GM12878 (cell line): ENCODE data around the gene COL2A1. TPM values are rescaled to one million over a fixed set of nuclear protein-coding genes. Genes with fewer than 3 reads are reported as not detected.

ENCODE experiments used
- ATAC-seq: fragments of 200-7000 bp; cut with Tn5 transposase; 3 replicates; pipeline ENCODE4 v1.9.1; 2020; ENCODE audit warnings: mild to moderate bottlenecking, moderate library complexity
- BruUV-seq: library from RNA; stranded (reverse); fragments of 400-500 nt; replicated peaks from 2 replicates; lab custom pipeline; 2021; lab: Mats Ljungman, UMichigan
- CTCF ChIA-PET: fragments of 300-600 bp; sonication (Branson Sonifier 250); formaldehyde crosslinking; extraction: SDS; loops from one replicate; lab custom pipeline; 2021; ENCODE audit warnings: inconsistent platforms; lab: Yijun Ruan, JAX
- POLR2A ChIA-PET: fragments of 350-600 bp; formaldehyde crosslinking; extraction: SDS; loops from one replicate; lab custom pipeline; 2021; ENCODE audit warnings: inconsistent platforms; lab: Charles Lee
- RAD21 ChIA-PET: fragments of 300-600 bp; sonication (Branson Sonifier 250); formaldehyde crosslinking; loops from one replicate; lab custom pipeline; 2023; ENCODE audit warnings: antibody characterized with exemption; ENCODE audit not compliant: unreplicated experiment; lab: Charles Lee
- SMC1A ChIA-PET: fragments of 300-600 bp; sonication (Branson Sonifier 250); formaldehyde crosslinking; loops from one replicate; lab custom pipeline; 2023; ENCODE audit not compliant: unreplicated experiment, uncharacterized antibody; lab: Charles Lee
- DNase-seq: peaks from one replicate; pipeline ENCODE4 v3.0.0-alpha.2; 2011; ENCODE audit warnings: low read depth, low spot score
- FAIRE-seq: peaks from 3 replicates; lab custom pipeline; 2011; peaks lifted over from hg19 to GRCh38; lab: Jason Lieb, UNC
- H2AFZ ChIP-seq: 2 replicates; pipeline ENCODE4 v1.6.0; 2011; ENCODE audit warnings: low read depth, low read length, control low read depth; ENCODE audit not compliant: control insufficient read depth
- H3K27ac ChIP-seq: 2 replicates; pipeline ENCODE4 v1.5.1; 2011; ENCODE audit warnings: control low read depth; ENCODE audit not compliant: control insufficient read depth, insufficient read depth
- H3K27me3 ChIP-seq, 2 experiments: replicated peaks in 1 of 2; 2 replicates each; pipeline versions ENCODE4 v1.6.0 to v1.6.1; 2011; ENCODE audit warnings: low read length in 1 of 2; ENCODE audit not compliant: control insufficient read depth in 2 of 2, insufficient read depth in 2 of 2
- H3K36me3 ChIP-seq, 2 experiments: 2 replicates each; pipeline ENCODE4 v1.5.1; 2011; ENCODE audit warnings: low read length in 1 of 2; ENCODE audit not compliant: control insufficient read depth in 2 of 2, insufficient read depth in 2 of 2
- H3K4me1 ChIP-seq: 2 replicates; pipeline ENCODE4 v1.6.1; 2011; ENCODE audit warnings: mild to moderate bottlenecking, low read length, moderate library complexity, mixed read lengths; ENCODE audit not compliant: control insufficient read depth, insufficient read depth
- H3K4me2 ChIP-seq: 2 replicates; pipeline ENCODE4 v1.6.0; 2011; ENCODE audit warnings: control low read depth; ENCODE audit not compliant: control insufficient read depth, insufficient read depth
- H3K4me3 ChIP-seq: fragments of 200-600 bp; sonication (generic); 2 replicates; pipeline ENCODE4 v1.5.1; 2016
- H3K79me2 ChIP-seq: 2 replicates; pipeline ENCODE4 v1.6.0; 2011; ENCODE audit warnings: low read length; ENCODE audit not compliant: control insufficient read depth, insufficient read depth
- H3K9ac ChIP-seq: 2 replicates; pipeline ENCODE4 v1.8.0; 2011; ENCODE audit warnings: low read length, control low read depth, mixed read lengths; ENCODE audit not compliant: control insufficient read depth, insufficient read depth
- H3K9me3 ChIP-seq: replicated peaks from 3 replicates; pipeline ENCODE4 v1.5.1; 2011; ENCODE audit warnings: mild to moderate bottlenecking, low read length; ENCODE audit not compliant: control insufficient read depth, insufficient read depth
- H4K20me1 ChIP-seq: 2 replicates; pipeline ENCODE4 v1.6.0; 2011; ENCODE audit not compliant: control insufficient read depth, insufficient read depth
- BHLHE40 ChIP-seq, 2 experiments: fragments of 450-650 bp in 1 of 2; IDR thresholded peaks; 2 replicates each; pipeline ENCODE4 v1.6.1; 2011 to 2017; ENCODE audit warnings: low read depth in 2 of 2, borderline replicate concordance in 1 of 2, improper control_type of control experiment in 1 of 2, low read length in 1 of 2, mild to moderate bottlenecking in 1 of 2
- CBX5 ChIP-seq: sonication (generic); IDR thresholded peaks from 2 replicates; pipeline ENCODE4 v1.6.1; 2016; ENCODE audit warnings: low read depth, moderate library complexity, mild to moderate bottlenecking, inconsistent platforms
- CEBPB ChIP-seq, 2 experiments: fragments of 150-350 bp in 1 of 2; IDR thresholded peaks; 2 replicates each; pipeline ENCODE4 v1.6.1; 2012 to 2014; ENCODE audit warnings: low read depth in 2 of 2, low read length in 2 of 2, borderline replicate concordance in 1 of 2, inconsistent platforms in 1 of 2
- EGR1 ChIP-seq, 2 experiments: IDR thresholded peaks; 1 replicate in 1 of 2; 2 replicates in 1 of 2; pipeline ENCODE4 v1.6.1; 2011 to 2012; ENCODE audit warnings: low read depth in 2 of 2, low read length in 2 of 2, borderline replicate concordance in 1 of 2, mild to moderate bottlenecking in 1 of 2, moderate library complexity in 1 of 2
- HDAC2 ChIP-seq: fragments of 200-600 bp; sonication (generic); IDR thresholded peaks from 2 replicates; pipeline ENCODE4 v1.6.1; 2017
- MAX ChIP-seq: IDR thresholded peaks from 2 replicates; pipeline ENCODE4 v1.6.1; 2012; ENCODE audit warnings: low read depth, low read length, improper control_type of control experiment
- NKRF ChIP-seq: fragments of 450-650 bp; conservative IDR thresholded peaks from 2 replicates; pipeline ENCODE4 v1.6.1; 2017; ENCODE audit warnings: mild to moderate bottlenecking, moderate library complexity
- PAX8 ChIP-seq: fragments of 450-650 bp; IDR thresholded peaks from 2 replicates; pipeline ENCODE4 v1.6.1; 2017; ENCODE audit warnings: mild to moderate bottlenecking, moderate library complexity
- POLR2A ChIP-seq: IDR thresholded peaks from 2 replicates; pipeline ENCODE4 v1.6.1; 2011; ENCODE audit warnings: low read depth, mild to moderate bottlenecking, low read length
- RAD51 ChIP-seq: fragments of 450-650 bp; IDR thresholded peaks from 2 replicates; pipeline ENCODE4 v1.6.1; 2016; ENCODE audit warnings: moderate library complexity, mild to moderate bottlenecking, inconsistent platforms
- RELA ChIP-seq: fragments of 450-650 bp; IDR thresholded peaks from 2 replicates; pipeline ENCODE4 v1.8.0; 2014; ENCODE audit warnings: borderline replicate concordance; ENCODE audit not compliant: partially characterized antibody
- SRF ChIP-seq, 2 experiments: IDR thresholded peaks; 2 replicates each; pipeline ENCODE4 v1.6.1; 2011; ENCODE audit warnings: low read depth in 2 of 2, low read length in 2 of 2, mild to moderate bottlenecking in 1 of 2, moderate library complexity in 1 of 2
- USF1 ChIP-seq: IDR thresholded peaks from 2 replicates; pipeline ENCODE4 v1.6.1; 2011; ENCODE audit warnings: borderline replicate concordance, low read depth, mild to moderate bottlenecking, moderate library complexity, mixed read lengths, low read length; ENCODE audit not compliant: insufficient read depth; ENCODE audit errors: extremely low read length
- YBX1 ChIP-seq: fragments of 450-650 bp; IDR thresholded peaks from 2 replicates; pipeline ENCODE4 v1.6.1; 2016; ENCODE audit warnings: antibody characterized with exemption
- ZBED1 ChIP-seq: IDR thresholded peaks from 2 replicates; pipeline ENCODE4 v1.6.1; 2016; ENCODE audit warnings: borderline replicate concordance
- ZNF622 ChIP-seq: fragments of 450-650 bp; IDR thresholded peaks from 2 replicates; pipeline ENCODE4 v1.6.1; 2017; ENCODE audit warnings: mild to moderate bottlenecking, inconsistent platforms
- ZZZ3 ChIP-seq: IDR thresholded peaks from 2 replicates; pipeline ENCODE4 v1.6.1; 2011; ENCODE audit warnings: low read depth; ENCODE audit not compliant: control insufficient read depth, insufficient read length
- WGBS: methylation state at CpG from one replicate; pipeline ENCODE4 v1.1.6; 2016; ENCODE audit warnings: low lambda C conversion rate; ENCODE audit not compliant: insufficient replicate concordance, insufficient coverage; ENCODE audit errors: missing lambda C conversion rate; 5-methylcytosine and 5-hydroxymethylcytosine counted together
- in situ Hi-C: fragments of 300-500 bp; cut with MboI; formaldehyde crosslinking; loops from 9 replicates; pipeline ENCODE4 v1.14.3; 2018; ENCODE audit warnings: mixed read lengths
- intact Hi-C: fragments of 100-400 bp; cut with micrococcal nuclease; formaldehyde crosslinking; loops from one replicate; pipeline ENCODE4 v1.14.2; 2022; ENCODE audit not compliant: unreplicated experiment
- polyA plus RNA-seq, 11 experiments: library from polyadenylated mRNA; depleted of rRNA in 4 of 11; unstranded in 6 of 11; stranded (reverse) in 5 of 11; fragments of >200 nt; fragmentation: Nextera tagmentation in 4 of 11; fragmentation: Illumina TruSeq in 1 of 11; extraction: Ambion mirVana in 4 of 11; extraction: Trizol in 1 of 11; gene quantifications; 1 replicate in 1 of 11; 2 replicates in 10 of 11; pipeline versions ENCODE4 v1.2.1 to v1.2.3, GENCODE V29; 2011 to 2016; ENCODE audit warnings: inconsistent platforms in 2 of 11, missing spikeins in 2 of 11, low read depth in 1 of 11
- total RNA-seq, 4 experiments: library from RNA; depleted of rRNA in 3 of 4; stranded (reverse); fragments of >200 nt in 3 of 4; fragmentation: Illumina TruSeq in 1 of 4; extraction: Trizol in 1 of 4; gene quantifications; 2 replicates each; pipeline versions ENCODE4 v1.2.1 to v1.2.3, GENCODE V29; 2013 to 2021
- TF ChIP-seq, protein P1 (sequence below): IDR thresholded peaks from 2 replicates; pipeline ENCODE4 v1.6.1; 2012; ENCODE audit warnings: low read length, inconsistent platforms

COL2A1 gene
- total and polyA plus RNA-seq, 10 of the 15 experiments (the other 5 are each of a cell fraction or from before 2014, with no cell fraction given), result 0.06 to 0.67 (median 0.19) TPM; not detected in 1

GRCh38 chr12:47983541-47984115 lies 20.6 kb downstream of the COL2A1 start (continued):
- TF ChIP-seq USF1 (no peak), ZNF622 (no peak), RAD51 (no peak), POLR2A (no peak), YBX1 (no peak), BHLHE40 (IDR thresholded peaks at IDR 0.05; ENCODE audit: borderline replicate concordance in 1 of 2, low read depth in 2 of 2, low read length in 1 of 2) (no peak)
- TF ChIP-seq, protein P1, sequence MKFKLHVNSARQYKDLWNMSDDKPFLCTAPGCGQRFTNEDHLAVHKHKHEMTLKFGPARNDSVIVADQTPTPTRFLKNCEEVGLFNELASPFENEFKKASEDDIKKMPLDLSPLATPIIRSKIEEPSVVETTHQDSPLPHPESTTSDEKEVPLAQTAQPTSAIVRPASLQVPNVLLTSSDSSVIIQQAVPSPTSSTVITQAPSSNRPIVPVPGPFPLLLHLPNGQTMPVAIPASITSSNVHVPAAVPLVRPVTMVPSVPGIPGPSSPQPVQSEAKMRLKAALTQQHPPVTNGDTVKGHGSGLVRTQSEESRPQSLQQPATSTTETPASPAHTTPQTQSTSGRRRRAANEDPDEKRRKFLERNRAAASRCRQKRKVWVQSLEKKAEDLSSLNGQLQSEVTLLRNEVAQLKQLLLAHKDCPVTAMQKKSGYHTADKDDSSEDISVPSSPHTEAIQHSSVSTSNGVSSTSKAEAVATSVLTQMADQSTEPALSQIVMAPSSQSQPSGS, result no peak

DNA sequence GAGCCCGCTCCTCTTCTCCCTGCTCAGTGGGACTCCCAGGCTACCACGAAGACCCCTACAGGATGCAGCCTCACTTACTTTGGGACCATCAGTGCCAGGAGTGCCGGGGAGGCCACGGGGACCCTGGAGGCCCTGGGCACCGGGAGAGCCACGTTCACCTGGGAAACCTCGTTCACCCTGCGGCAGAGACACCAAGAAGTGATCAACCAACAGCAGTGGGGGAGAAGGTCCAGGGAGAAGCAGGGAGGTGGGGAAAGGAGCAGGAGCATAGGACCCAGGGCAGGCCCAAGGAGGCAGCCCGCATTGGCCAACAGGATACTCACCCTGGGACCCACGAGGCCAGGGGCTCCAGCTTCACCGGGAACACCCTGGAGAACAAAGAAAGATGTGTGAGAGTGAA lies 21.5 kb downstream of the COL2A1 start:
- in situ Hi-C loops (no loop called here), intact Hi-C loops (no loop called here)
- no peak overlapping the region for H2AFZ ChIP-seq
- H3K36me3 ChIP-seq, result no peaks in the 10 kb centered on the region
- 63% methylated on average over 11 of the region's 11 CpGs for WGBS
- no peak overlapping the region for H3K4me3 ChIP-seq
- no peak overlapping the region for H3K9ac ChIP-seq
- SMC1A ChIA-PET, result no interaction called here
- CTCF ChIA-PET, result no interaction called here
- H4K20me1 ChIP-seq, result no peaks in the 10 kb centered on the region
- H3K27ac ChIP-seq, result no peak overlapping the region
- FAIRE-seq, result no peak
- H3K4me2 ChIP-seq, result no peak overlapping the region
- no peaks in the 10 kb centered on the region; a peak in 3 of 4 replicates for H3K27me3 ChIP-seq
- H3K9me3 ChIP-seq, result no peaks in the 10 kb centered on the region
- no TSS peak for BruUV-seq
- no peak for DNase-seq
- RAD21 ChIA-PET, result no interaction called here
- ATAC-seq, result no peak
- H3K4me1 ChIP-seq, result no peaks in the 10 kb centered on the region
- POLR2A ChIA-PET, result no interaction called here
- H3K79me2 ChIP-seq, result no peaks in the 10 kb centered on the region
- no peak for TF ChIP-seq CBX5
- TF ChIP-seq PAX8, result no peak
- no peak for TF ChIP-seq HDAC2
- no peak for TF ChIP-seq EGR1 (IDR thresholded peaks at IDR 0.05; ENCODE audit: borderline replicate concordance in 1 of 2, low read depth in 2 of 2, low read length in 2 of 2)
- TF ChIP-seq MAX, result no peak
- TF ChIP-seq ZBED1, result no peak
- no peak for TF ChIP-seq ZZZ3
- TF ChIP-seq RELA, result no peak
- TF ChIP-seq SRF (IDR thresholded peaks at IDR 0.05; ENCODE audit: low read depth in 2 of 2, low read length in 2 of 2), result no peak
- no peak for TF ChIP-seq CEBPB (IDR thresholded peaks at IDR 0.05; ENCODE audit: borderline replicate concordance in 1 of 2, low read depth in 2 of 2, low read length in 2 of 2)
- no peak for TF ChIP-seq NKRF
